GM12878 (cell line): ENCODE data around the gene ITSN1. TPM values are rescaled to one million over a fixed set of nuclear protein-coding genes. Genes with fewer than 3 reads are reported as not detected.

Source experiments
- ATAC-seq: fragments of 200-7000 bp; cut with Tn5 transposase; 3 replicates; pipeline ENCODE4 v1.9.1; 2020; ENCODE audit warnings: mild to moderate bottlenecking, moderate library complexity
- BruUV-seq: library from RNA; stranded (reverse); fragments of 400-500 nt; replicated peaks from 2 replicates; lab custom pipeline; 2021; lab: Mats Ljungman, UMichigan
- CTCF ChIA-PET: fragments of 300-600 bp; sonication (Branson Sonifier 250); formaldehyde crosslinking; extraction: SDS; loops from one replicate; lab custom pipeline; 2021; ENCODE audit warnings: inconsistent platforms; lab: Yijun Ruan, JAX
- POLR2A ChIA-PET: fragments of 350-600 bp; formaldehyde crosslinking; extraction: SDS; loops from one replicate; lab custom pipeline; 2021; ENCODE audit warnings: inconsistent platforms; lab: Charles Lee
- RAD21 ChIA-PET: fragments of 300-600 bp; sonication (Branson Sonifier 250); formaldehyde crosslinking; loops from one replicate; lab custom pipeline; 2023; ENCODE audit warnings: antibody characterized with exemption; ENCODE audit not compliant: unreplicated experiment; lab: Charles Lee
- SMC1A ChIA-PET: fragments of 300-600 bp; sonication (Branson Sonifier 250); formaldehyde crosslinking; loops from one replicate; lab custom pipeline; 2023; ENCODE audit not compliant: unreplicated experiment, uncharacterized antibody; lab: Charles Lee
- DNase-seq: peaks from one replicate; pipeline ENCODE4 v3.0.0-alpha.2; 2011; ENCODE audit warnings: low read depth, low spot score
- FAIRE-seq: peaks from 3 replicates; lab custom pipeline; 2011; peaks lifted over from hg19 to GRCh38; lab: Jason Lieb, UNC
- H2AFZ ChIP-seq: 2 replicates; pipeline ENCODE4 v1.6.0; 2011; ENCODE audit warnings: low read depth, low read length, control low read depth; ENCODE audit not compliant: control insufficient read depth
- H3K27ac ChIP-seq: 2 replicates; pipeline ENCODE4 v1.5.1; 2011; ENCODE audit warnings: control low read depth; ENCODE audit not compliant: control insufficient read depth, insufficient read depth
- H3K27me3 ChIP-seq, 2 experiments: replicated peaks in 1 of 2; 2 replicates each; pipeline versions ENCODE4 v1.6.0 to v1.6.1; 2011; ENCODE audit warnings: low read length in 1 of 2; ENCODE audit not compliant: control insufficient read depth in 2 of 2, insufficient read depth in 2 of 2
- H3K36me3 ChIP-seq, 2 experiments: 2 replicates each; pipeline ENCODE4 v1.5.1; 2011; ENCODE audit warnings: low read length in 1 of 2; ENCODE audit not compliant: control insufficient read depth in 2 of 2, insufficient read depth in 2 of 2
- H3K4me1 ChIP-seq: 2 replicates; pipeline ENCODE4 v1.6.1; 2011; ENCODE audit warnings: mild to moderate bottlenecking, low read length, moderate library complexity, mixed read lengths; ENCODE audit not compliant: control insufficient read depth, insufficient read depth
- H3K4me2 ChIP-seq: 2 replicates; pipeline ENCODE4 v1.6.0; 2011; ENCODE audit warnings: control low read depth; ENCODE audit not compliant: control insufficient read depth, insufficient read depth
- H3K4me3 ChIP-seq: fragments of 200-600 bp; sonication (generic); 2 replicates; pipeline ENCODE4 v1.5.1; 2016
- H3K79me2 ChIP-seq: 2 replicates; pipeline ENCODE4 v1.6.0; 2011; ENCODE audit warnings: low read length; ENCODE audit not compliant: control insufficient read depth, insufficient read depth
- H3K9ac ChIP-seq: 2 replicates; pipeline ENCODE4 v1.8.0; 2011; ENCODE audit warnings: low read length, control low read depth, mixed read lengths; ENCODE audit not compliant: control insufficient read depth, insufficient read depth
- H3K9me3 ChIP-seq: replicated peaks from 3 replicates; pipeline ENCODE4 v1.5.1; 2011; ENCODE audit warnings: mild to moderate bottlenecking, low read length; ENCODE audit not compliant: control insufficient read depth, insufficient read depth
- H4K20me1 ChIP-seq: 2 replicates; pipeline ENCODE4 v1.6.0; 2011; ENCODE audit not compliant: control insufficient read depth, insufficient read depth
- CHD1 ChIP-seq: IDR thresholded peaks from 2 replicates; pipeline ENCODE4 v1.6.1; 2012; ENCODE audit warnings: low read depth, low read length, improper control_type of control experiment
- NFXL1 ChIP-seq: fragments of 450-650 bp; IDR thresholded peaks from 2 replicates; pipeline ENCODE4 v1.6.1; 2017; ENCODE audit warnings: antibody characterized with exemption, mild to moderate bottlenecking, borderline replicate concordance
- PAX5 ChIP-seq: IDR thresholded peaks from 2 replicates; pipeline ENCODE4 v1.6.1; 2011; ENCODE audit warnings: low read depth, low read length, borderline replicate concordance
- POLR2A ChIP-seq: IDR thresholded peaks from 2 replicates; pipeline ENCODE4 v1.6.1; 2011; ENCODE audit warnings: low read depth, mild to moderate bottlenecking, low read length
- SMC3 ChIP-seq: IDR thresholded peaks from 2 replicates; pipeline ENCODE4 v1.6.1; 2011; ENCODE audit warnings: low read length, improper control_type of control experiment, borderline replicate concordance
- SP1 ChIP-seq: IDR thresholded peaks from one replicate; pipeline ENCODE4 v1.6.1; 2011; ENCODE audit warnings: low read depth, low read length
- YY1 ChIP-seq: IDR thresholded peaks from 2 replicates; pipeline ENCODE4 v1.6.1; 2011; ENCODE audit warnings: low read depth, mild to moderate bottlenecking, low read length
- ZNF622 ChIP-seq: fragments of 450-650 bp; IDR thresholded peaks from 2 replicates; pipeline ENCODE4 v1.6.1; 2017; ENCODE audit warnings: mild to moderate bottlenecking, inconsistent platforms
- WGBS: methylation state at CpG from one replicate; pipeline ENCODE4 v1.1.6; 2016; ENCODE audit warnings: low lambda C conversion rate; ENCODE audit not compliant: insufficient replicate concordance, insufficient coverage; ENCODE audit errors: missing lambda C conversion rate; 5-methylcytosine and 5-hydroxymethylcytosine counted together
- in situ Hi-C: fragments of 300-500 bp; cut with MboI; formaldehyde crosslinking; loops from 9 replicates; pipeline ENCODE4 v1.14.3; 2018; ENCODE audit warnings: mixed read lengths
- intact Hi-C: fragments of 100-400 bp; cut with micrococcal nuclease; formaldehyde crosslinking; loops from one replicate; pipeline ENCODE4 v1.14.2; 2022; ENCODE audit not compliant: unreplicated experiment
- polyA plus RNA-seq, 11 experiments: library from polyadenylated mRNA; depleted of rRNA in 4 of 11; unstranded in 6 of 11; stranded (reverse) in 5 of 11; fragments of >200 nt; fragmentation: Nextera tagmentation in 4 of 11; fragmentation: Illumina TruSeq in 1 of 11; extraction: Ambion mirVana in 4 of 11; extraction: Trizol in 1 of 11; gene quantifications; 1 replicate in 1 of 11; 2 replicates in 10 of 11; pipeline versions ENCODE4 v1.2.1 to v1.2.3, GENCODE V29; 2011 to 2016; ENCODE audit warnings: inconsistent platforms in 2 of 11, missing spikeins in 2 of 11, low read depth in 1 of 11
- total RNA-seq, 4 experiments: library from RNA; depleted of rRNA in 3 of 4; stranded (reverse); fragments of >200 nt in 3 of 4; fragmentation: Illumina TruSeq in 1 of 4; extraction: Trizol in 1 of 4; gene quantifications; 2 replicates each; pipeline versions ENCODE4 v1.2.1 to v1.2.3, GENCODE V29; 2013 to 2021
- TF ChIP-seq, protein P1 (sequence below), 3 experiments: IDR thresholded peaks in 2 of 3; conservative IDR thresholded peaks in 1 of 3; 2 replicates each; pipeline ENCODE4 v1.5.1; 2011; ENCODE audit warnings: low read depth in 3 of 3, low read length in 3 of 3, mild to moderate bottlenecking in 3 of 3, control low read depth in 2 of 3, moderate library complexity in 2 of 3, inconsistent platforms in 1 of 3, mixed read lengths in 1 of 3; ENCODE audit not compliant: control insufficient read depth in 2 of 3, insufficient read depth in 1 of 3; ENCODE audit errors: extremely low read depth in 1 of 3
- TF ChIP-seq, protein P2 (sequence below): IDR thresholded peaks from 2 replicates; pipeline ENCODE4 v1.6.1; 2012; ENCODE audit warnings: low read depth, low read length, improper control_type of control experiment
- TF ChIP-seq, protein P3 (sequence below): fragments of 450-650 bp; conservative IDR thresholded peaks from 2 replicates; pipeline ENCODE4 v1.6.1; 2017; ENCODE audit warnings: mild to moderate bottlenecking, moderate library complexity
- TF ChIP-seq, protein P4 (sequence below): IDR thresholded peaks from 2 replicates; pipeline ENCODE4 v1.6.1; 2011; ENCODE audit warnings: borderline replicate concordance, low read depth, mild to moderate bottlenecking, moderate library complexity, mixed read lengths, low read length; ENCODE audit not compliant: insufficient read depth; ENCODE audit errors: extremely low read length
- TF ChIP-seq, protein P5 (sequence below): fragments of 450-650 bp; IDR thresholded peaks from 2 replicates; pipeline ENCODE4 v1.6.1; 2014; ENCODE audit warnings: mild to moderate bottlenecking

ITSN1 gene
- total and polyA plus RNA-seq, 10 of the 15 experiments (the other 5 are each of a cell fraction or from before 2014, with no cell fraction given): 0.89 to 10.6 (median 4.8) TPM

DNA sequence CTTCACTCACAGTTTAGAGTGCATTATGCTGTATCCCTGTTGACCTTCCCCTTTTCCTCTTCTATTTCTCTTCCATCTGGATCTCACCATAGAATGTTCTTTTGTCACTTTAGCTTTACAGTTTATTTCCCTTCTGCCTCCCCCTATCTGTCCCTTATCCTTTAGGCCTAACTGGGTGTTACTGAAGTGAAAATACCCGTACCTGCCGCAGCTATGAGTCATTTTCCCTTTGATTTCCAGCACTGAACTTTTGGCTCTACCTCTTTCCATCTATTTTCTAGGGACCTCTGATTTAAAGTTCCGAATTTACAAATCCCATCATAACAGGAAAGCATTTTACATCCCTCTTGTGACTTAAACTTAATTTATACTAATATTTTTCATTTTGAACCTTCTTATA, 19.7 kb downstream of the ITSN1 start:
- H3K4me1 ChIP-seq: no peaks in the 10 kb centered on the region
- WGBS: 17% methylated on average over 3 of the region's 3 CpGs
- SMC1A ChIA-PET: no interaction called here
- H3K4me2 ChIP-seq: no peak overlapping the region
- H3K36me3 ChIP-seq: no peaks in the 10 kb centered on the region
- H3K27ac ChIP-seq: no peak overlapping the region
- no peak for DNase-seq
- BruUV-seq: no TSS peak
- intact Hi-C loops (no loop called here), in situ Hi-C loops (no loop called here)
- no peaks in the 10 kb centered on the region for H3K79me2 ChIP-seq
- CTCF ChIA-PET: no interaction called here
- H3K4me3 ChIP-seq: no peak overlapping the region
- no peak overlapping the region for H2AFZ ChIP-seq
- ATAC-seq: no peak
- H3K27me3 ChIP-seq: no peaks in the 10 kb centered on the region
- FAIRE-seq: no peak
- no peaks in the 10 kb centered on the region for H4K20me1 ChIP-seq
- RAD21 ChIA-PET: no interaction called here
- no peak overlapping the region for H3K9ac ChIP-seq
- POLR2A ChIA-PET: interaction anchor here (0.6 kb wide), 1 partner anchor 72 kb away, joined by 3 read pairs; no protein-coding TSS in a partner anchor
- no peaks in the 10 kb centered on the region for H3K9me3 ChIP-seq
- TF ChIP-seq POLR2A (no peak), YY1 (no peak), ZNF622 (no peak), PAX5 (no peak), NFXL1 (no peak), CHD1 (no peak), SP1 (no peak), SMC3 (no peak)
- TF ChIP-seq, protein P1, sequence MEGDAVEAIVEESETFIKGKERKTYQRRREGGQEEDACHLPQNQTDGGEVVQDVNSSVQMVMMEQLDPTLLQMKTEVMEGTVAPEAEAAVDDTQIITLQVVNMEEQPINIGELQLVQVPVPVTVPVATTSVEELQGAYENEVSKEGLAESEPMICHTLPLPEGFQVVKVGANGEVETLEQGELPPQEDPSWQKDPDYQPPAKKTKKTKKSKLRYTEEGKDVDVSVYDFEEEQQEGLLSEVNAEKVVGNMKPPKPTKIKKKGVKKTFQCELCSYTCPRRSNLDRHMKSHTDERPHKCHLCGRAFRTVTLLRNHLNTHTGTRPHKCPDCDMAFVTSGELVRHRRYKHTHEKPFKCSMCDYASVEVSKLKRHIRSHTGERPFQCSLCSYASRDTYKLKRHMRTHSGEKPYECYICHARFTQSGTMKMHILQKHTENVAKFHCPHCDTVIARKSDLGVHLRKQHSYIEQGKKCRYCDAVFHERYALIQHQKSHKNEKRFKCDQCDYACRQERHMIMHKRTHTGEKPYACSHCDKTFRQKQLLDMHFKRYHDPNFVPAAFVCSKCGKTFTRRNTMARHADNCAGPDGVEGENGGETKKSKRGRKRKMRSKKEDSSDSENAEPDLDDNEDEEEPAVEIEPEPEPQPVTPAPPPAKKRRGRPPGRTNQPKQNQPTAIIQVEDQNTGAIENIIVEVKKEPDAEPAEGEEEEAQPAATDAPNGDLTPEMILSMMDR (IDR thresholded peaks at IDR 0.05 in 2 of 3, conservative IDR thresholded peaks at IDR 0.05 in 1 of 3; ENCODE audit: control insufficient read depth in 2 of 3, extremely low read depth in 1 of 3, insufficient read depth in 1 of 3, low read depth in 3 of 3, low read length in 3 of 3): no peak
- TF ChIP-seq, protein P2, sequence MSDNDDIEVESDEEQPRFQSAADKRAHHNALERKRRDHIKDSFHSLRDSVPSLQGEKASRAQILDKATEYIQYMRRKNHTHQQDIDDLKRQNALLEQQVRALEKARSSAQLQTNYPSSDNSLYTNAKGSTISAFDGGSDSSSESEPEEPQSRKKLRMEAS: no peak
- TF ChIP-seq, protein P3, sequence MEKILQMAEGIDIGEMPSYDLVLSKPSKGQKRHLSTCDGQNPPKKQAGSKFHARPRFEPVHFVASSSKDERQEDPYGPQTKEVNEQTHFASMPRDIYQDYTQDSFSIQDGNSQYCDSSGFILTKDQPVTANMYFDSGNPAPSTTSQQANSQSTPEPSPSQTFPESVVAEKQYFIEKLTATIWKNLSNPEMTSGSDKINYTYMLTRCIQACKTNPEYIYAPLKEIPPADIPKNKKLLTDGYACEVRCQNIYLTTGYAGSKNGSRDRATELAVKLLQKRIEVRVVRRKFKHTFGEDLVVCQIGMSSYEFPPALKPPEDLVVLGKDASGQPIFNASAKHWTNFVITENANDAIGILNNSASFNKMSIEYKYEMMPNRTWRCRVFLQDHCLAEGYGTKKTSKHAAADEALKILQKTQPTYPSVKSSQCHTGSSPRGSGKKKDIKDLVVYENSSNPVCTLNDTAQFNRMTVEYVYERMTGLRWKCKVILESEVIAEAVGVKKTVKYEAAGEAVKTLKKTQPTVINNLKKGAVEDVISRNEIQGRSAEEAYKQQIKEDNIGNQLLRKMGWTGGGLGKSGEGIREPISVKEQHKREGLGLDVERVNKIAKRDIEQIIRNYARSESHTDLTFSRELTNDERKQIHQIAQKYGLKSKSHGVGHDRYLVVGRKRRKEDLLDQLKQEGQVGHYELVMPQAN: no peak
- TF ChIP-seq, protein P4, sequence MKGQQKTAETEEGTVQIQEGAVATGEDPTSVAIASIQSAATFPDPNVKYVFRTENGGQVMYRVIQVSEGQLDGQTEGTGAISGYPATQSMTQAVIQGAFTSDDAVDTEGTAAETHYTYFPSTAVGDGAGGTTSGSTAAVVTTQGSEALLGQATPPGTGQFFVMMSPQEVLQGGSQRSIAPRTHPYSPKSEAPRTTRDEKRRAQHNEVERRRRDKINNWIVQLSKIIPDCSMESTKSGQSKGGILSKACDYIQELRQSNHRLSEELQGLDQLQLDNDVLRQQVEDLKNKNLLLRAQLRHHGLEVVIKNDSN: no peak
- TF ChIP-seq, protein P5, sequence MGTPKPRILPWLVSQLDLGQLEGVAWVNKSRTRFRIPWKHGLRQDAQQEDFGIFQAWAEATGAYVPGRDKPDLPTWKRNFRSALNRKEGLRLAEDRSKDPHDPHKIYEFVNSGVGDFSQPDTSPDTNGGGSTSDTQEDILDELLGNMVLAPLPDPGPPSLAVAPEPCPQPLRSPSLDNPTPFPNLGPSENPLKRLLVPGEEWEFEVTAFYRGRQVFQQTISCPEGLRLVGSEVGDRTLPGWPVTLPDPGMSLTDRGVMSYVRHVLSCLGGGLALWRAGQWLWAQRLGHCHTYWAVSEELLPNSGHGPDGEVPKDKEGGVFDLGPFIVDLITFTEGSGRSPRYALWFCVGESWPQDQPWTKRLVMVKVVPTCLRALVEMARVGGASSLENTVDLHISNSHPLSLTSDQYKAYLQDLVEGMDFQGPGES: no peak
